Measurements from ENCODE around the gene DHRS11. TPM values are rescaled to one million over a fixed set of nuclear protein-coding genes. Genes with fewer than 3 reads are reported as not detected.

The DHRS11 gene
- total RNA-seq, 1 donor from 2014 or later: 15.3 TPM

- intact Hi-C loops (cut with DNase I): no loop called here
These were observed 49.7 kb downstream of the DHRS11 start for GRCh38 chr17:36641331-36641876.

DNA sequence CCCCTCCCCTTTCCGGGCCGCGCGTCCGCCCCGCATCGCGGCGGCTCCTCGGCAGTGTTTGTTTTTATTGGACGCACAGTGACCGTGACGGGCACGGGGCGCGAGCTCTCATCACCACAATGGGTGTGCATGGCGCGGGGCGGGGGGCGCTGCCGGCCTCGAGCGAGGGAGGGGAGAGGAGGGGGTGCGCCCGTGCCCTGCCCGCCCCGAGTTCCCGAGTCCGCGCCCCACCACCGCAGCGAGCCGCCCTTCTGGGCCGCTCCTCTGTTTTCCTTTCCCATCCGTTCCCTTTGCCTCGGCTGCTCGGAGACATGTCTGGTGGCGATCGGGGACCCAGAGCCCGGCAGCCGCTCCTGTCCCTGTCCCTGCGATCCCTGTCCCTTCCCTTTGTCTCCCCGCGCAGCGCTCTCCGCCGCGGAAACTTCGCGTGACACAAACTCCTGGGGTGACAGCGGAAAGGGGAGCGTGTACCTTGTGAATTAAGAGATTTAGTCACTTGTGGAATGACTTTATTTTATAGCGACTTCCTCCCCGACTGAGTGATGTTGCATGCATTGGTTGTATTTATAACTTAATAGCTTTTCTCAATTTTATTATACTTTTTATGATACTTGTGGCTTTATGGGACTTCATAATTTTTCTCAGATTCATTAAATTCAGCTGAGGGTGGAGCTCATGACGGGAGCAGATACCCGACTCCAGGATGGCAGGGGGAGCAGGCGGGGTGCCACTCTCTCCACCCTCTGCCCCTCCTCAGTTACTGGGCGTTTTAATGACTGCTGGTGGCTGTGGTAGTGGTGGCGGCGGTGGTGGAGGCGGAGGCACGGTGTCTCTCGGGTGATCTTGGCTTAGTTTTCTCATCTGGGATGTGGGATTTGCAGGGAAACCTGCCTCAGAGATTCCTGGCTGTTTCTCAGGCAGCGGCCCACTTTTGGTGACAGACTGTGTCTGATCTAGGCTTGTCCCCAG lies 50.5 kb downstream of the DHRS11 start:
- intact Hi-C loops (cut with DNase I): no loop called here
- DNase-seq (ENCODE audit: low spot score): no peak

More at GRCh38 chr17:36641331-36641876, 49.7 kb downstream of the DHRS11 start:
- DNase-seq (ENCODE audit: low spot score): no peak

DNA sequence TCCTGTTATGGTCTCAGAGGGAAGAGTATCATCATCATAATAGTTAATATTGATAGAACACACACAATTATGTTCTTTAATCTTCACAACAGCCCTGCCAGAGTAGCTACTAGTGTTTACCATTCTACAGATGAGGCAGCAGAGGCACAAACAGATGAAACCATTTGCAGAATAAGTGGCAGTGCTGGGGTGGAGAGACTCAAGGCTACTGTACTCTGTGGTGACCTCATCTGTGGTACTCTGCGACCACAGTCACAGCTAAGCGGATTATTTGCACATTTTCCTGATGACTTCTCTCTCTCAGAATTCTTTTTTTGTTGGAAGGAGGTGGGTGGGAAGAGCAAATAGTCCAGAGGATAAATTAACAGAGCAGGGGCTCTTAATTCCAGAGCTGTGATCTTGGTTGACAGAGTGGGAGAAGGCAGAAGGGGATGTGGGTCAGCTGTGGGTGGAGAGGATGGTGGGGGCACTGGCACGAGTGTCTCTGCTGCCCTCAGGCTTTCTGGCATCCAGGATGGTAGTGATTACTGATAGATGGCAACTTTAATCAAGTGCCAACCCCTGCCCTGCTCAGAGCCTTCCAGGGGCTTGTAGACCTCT lies 51.5 kb downstream of the DHRS11 start:
- DNase-seq (ENCODE audit: low spot score): no peak
- intact Hi-C loops (cut with DNase I): no loop called here

DNA sequence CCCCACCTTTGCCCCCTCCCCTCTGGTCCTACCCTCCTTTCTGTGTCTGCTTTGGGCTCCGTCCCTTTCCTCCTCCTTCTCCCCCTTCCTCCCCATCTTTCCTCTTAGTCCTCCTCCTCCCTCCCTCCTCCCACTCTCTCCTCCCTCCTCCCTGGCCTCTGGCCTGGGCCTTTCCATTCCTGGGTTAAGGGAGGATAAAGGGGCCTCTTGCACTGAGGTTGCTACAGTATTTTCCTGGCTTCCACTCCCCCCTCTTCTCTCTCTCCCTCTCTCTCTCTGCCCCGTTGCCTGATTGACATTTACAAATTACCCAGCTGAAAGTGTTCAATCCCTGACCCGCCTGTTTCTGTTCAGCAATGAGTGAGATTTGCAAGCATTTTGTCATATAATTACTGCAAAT lies 53.7 kb downstream of the DHRS11 start:
- DNase-seq (ENCODE audit: low spot score): no peak
- intact Hi-C loops (cut with DNase I): no loop called here

GRCh38 chr17:36647636-36648035 lies 56.0 kb downstream of the DHRS11 start:
- intact Hi-C loops (cut with DNase I): no loop called here
- no peak for DNase-seq (ENCODE audit: low spot score)

- no peak for DNase-seq (ENCODE audit: low spot score)
- intact Hi-C loops (cut with DNase I): no loop called here
These were observed 58.6 kb downstream of the DHRS11 start for GRCh38 chr17:36650096-36650775.

Other genes with a start within 250 kb of the DHRS11 start
- not detected for gene TBC1D3H, start 203.4 kb upstream of the DHRS11 start, total RNA-seq
- gene ZNHIT3, start 105.2 kb upstream of the DHRS11 start, total RNA-seq: 20.8 TPM
- gene MYO19, start 57.0 kb upstream of the DHRS11 start, total RNA-seq: 16.0 TPM
- gene PIGW, start 56.9 kb upstream of the DHRS11 start, total RNA-seq: 4.3 TPM
- 50.2 TPM for gene GGNBP2, start 47.0 kb upstream of the DHRS11 start, total RNA-seq
- gene MRM1, start 9.7 kb downstream of the DHRS11 start, total RNA-seq: 7.0 TPM

All from cardiac septum (tissue), 1 donor.